ENCODE results near the gene DENND2A.
"Not testable (repeated sequence)": the region's sequence is repeated elsewhere in the genome, so short reads cannot be mapped to it uniquely, and the experiment has no call there.

The DENND2A gene

DNA sequence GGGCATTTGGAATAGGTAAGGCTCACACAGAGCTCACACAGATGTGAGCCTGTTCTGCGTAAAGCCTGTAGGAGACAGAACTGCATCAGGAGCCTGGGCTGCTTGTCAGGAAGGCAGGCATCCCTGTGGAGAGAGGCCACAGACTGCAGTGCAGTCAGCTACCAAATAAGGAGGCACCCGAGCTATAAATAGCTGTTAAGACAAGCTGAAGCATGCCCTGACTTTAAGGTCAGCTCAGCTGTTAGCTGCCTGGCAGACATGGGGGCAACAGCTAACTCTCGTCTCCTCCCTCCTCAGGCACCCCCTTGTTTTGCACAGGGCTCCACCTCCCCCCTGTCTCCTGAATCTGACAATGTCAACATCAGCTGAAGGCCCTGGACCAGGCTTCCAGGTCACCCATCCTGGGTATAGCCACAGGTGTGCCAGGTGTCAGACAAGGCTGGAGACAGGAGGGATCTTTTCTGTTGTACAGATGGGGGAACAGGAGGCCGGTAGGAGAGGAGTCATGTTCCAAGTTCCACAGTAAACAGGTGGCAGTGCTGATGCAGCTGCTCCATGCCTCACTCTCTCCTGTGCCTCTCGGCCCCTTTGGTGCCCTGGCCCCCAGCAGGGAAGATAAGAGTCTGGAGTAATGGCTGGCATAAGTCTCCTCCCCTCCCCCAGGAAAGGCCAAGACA, 133.7 kb downstream of the DENND2A start:
- no peak for DNase-seq (ENCODE audit: low read depth)

DNA sequence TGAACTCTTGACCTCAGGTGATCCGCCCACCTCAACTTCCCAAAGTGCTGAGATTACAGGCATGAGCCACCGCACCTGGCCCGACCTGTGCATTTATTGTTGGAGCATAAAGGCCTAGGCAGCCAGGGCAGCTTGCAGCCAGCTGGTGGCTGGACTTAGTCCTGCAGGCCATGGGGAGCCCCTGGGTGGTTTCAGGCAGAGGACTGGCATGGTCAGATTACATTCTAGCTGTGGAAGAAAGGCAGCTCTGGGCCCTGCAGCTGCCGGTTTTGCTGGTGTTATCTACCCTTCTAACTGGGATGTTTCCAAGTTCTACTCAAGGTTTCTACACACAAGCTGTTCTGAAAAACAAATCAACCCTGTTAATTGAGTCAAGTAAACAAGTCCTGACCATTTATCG, 138.6 kb downstream of the DENND2A start:
- no peak for DNase-seq (ENCODE audit: low read depth)

DNA sequence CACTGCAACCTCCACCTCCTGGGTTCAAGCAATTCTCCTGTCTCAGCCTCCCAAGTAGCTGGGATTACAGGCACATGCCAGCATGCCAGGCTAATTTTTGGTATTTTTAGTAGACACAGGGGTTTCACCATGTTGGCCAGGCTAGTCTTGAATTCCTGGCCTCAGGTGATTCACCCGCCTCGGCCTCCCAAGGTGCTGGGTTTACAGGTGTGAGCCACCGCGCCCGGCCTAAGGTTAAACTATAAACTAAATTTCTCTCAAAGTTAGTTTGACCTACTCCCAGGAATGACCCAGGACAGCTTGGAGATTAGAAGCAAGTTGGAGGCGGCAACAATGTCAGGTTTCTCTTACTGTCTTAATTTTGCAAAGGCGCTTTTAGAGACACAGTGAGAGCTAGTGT, 142.8 kb downstream of the DENND2A start:
- not testable (repeated sequence) for DNase-seq (ENCODE audit: low read depth)

DNA sequence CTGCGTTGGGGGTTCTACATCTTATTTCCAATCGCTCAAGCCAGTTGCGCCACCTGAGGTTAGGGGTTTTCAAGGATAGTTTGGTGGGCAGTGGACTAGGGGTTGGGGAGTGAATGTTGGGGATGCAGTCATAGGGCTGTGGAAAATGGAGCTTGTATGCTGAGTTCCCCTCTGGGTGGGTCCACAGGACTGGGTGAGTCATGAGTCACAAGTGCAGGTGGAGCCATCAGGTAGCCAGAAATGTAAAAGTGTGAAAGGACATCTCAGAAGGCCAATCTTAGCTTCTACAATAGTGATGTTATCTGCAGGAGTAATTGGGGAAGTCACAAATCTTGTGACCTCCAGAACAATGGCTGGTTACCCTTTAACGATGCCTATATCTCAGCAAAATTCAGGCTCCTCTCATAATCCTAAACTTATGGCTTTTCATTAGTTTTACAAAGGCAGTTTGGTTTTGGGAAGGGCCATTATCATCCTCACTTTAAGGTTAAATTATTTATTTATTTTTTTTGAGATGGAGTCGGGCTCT, 143.3 kb downstream of the DENND2A start:
- DNase-seq (ENCODE audit: low read depth), result no peak

DNA sequence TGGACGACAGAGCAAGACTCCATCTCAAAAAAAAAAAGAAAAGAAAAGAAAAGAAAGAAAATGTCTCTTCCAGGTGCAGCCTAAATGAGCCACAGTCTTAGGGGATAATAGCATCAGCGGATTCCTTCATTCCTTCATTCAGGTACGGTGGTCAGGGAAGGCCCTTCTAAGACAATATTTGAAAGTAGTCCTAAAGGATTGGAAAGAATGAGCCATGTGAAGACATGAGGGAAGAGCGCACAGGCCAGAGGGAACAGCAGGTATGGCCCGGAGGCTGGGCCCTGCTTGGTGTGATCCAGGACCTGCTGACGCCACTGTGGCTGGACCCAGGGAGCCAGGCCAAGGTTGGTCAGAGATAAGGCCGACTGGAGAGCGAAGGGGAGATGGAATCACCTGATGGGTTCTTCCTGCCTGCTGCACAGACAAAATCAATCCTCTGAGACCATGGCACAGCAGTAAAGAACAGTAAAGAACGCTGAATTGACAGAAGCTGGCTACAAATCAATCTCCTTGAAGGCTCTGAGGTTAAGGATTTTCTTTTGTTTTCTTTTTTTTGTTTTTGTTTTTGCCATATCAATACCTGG, 145.0 kb downstream of the DENND2A start:
- no peak for DNase-seq (ENCODE audit: low read depth)

DNA sequence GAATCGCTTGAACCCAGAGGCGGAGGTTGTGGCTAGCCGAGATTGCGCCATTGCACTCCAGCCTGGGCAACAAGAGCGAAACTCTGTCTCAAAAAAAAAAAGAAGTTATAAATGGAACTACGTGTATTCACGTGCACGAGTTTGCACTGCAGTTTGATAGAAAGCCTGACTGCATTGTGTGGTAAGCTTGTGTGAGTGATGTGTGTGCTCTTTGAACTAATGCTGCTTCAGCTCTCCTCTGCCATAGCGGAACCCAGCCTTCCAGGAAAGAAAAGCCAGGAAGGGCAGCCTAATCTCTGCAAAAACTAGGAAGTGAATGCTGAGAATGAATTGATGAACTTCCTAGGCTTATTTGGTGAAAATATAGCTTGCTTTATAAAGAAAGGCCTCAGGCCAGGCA, 145.7 kb downstream of the DENND2A start:
- DNase-seq (ENCODE audit: low read depth), result no peak

DNA sequence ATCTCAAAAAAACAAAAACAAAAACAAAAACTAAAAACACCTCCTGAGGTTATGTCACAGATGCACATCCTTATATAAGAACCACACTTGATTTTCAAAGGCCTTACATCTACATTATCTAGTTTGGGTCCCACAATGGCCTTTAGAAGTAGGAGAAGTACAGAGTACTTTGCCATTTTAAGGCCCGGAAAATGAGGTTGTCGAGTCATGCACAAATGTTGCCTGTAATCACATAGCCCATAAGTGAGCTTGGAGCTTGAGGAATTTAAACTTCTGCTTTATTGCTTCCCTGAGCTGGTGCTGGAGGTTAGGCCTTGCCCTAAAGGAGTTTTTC, 151.6 kb downstream of the DENND2A start:
- no peak for DNase-seq (ENCODE audit: low read depth)

DNA sequence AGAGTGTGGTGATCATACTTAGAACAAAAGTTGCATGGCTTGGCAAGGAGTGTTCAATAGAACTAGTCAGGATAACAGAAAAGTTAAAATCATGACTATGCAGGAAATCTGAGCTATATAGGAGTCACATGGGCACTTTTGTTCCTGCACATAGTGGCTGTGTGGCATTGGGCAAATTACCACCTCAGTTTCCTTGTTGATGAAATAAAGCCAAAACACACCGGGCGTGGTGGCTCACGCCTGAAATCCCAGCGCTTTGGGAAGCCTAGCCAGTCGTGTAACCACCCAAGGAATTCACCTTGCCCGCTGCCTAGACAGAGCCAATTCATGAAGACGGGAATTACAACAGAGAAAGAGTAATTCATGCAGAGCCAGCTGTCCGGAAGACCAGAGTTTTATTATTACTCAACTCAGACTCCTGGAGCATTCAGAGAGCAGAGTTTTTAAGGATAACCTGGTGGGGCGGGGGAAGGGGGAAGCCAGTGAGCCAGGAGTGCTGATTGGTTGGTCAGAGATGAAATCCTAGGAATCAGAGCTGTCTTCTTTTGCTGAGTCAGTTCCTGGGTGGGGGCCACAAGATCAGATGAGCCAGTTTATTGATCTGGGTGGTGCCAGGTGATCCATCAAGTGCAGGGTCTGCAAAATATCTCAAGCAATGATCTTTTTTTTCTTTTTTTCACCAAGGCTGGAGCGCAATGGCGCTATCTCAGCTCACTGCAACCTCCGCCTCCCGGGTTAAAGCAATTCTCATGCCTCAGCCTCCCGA, 154.9 kb downstream of the DENND2A start:
- DNase-seq (ENCODE audit: low read depth), result no peak

DNA sequence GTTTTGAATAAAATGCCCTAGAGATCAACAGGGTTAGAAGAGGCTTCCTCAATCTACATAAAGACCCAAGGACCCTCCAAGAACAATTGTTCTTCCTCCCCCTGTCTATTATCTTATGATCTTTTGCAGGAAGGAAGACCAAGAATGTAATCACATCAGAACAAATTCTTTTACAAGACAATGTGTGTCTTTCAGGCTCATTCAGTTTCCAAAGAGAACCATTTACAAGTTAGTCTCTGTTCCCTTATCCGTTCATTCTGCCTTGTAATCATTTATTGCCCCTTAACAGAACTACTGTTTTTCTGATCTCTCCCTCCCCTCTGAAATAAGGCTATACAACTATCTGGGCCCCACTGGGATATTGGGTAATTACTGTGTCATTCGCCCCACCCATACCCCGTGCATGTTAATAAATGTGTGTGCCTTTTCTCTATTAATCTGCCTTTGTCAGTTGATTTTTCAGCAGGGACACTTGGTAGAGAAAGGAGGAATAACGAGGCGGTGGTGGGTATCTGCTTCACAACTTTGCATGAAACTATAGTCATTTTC, 155.6 kb downstream of the DENND2A start:
- no peak for DNase-seq (ENCODE audit: low read depth)

DNA sequence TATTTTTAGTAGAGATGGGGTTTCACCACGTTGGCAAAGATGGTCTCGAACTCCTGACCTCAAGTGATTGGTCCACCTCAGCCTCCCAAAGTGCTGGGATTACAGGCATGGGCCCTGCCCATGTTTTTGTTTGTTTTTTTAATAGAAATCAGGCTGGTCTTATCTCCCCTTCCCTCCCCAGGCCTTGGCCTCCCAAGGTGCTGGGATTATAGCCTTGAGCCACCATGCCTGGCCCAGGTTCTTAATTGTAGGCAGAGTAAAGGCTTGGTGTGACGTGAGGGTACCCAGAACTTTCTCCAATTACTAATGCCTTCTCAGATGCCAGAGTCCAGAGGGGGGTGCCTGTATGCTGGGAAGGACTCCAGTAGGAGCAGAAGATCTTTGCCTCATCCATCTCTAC, 156.1 kb downstream of the DENND2A start:
- DNase-seq (ENCODE audit: low read depth), result no peak

DNA sequence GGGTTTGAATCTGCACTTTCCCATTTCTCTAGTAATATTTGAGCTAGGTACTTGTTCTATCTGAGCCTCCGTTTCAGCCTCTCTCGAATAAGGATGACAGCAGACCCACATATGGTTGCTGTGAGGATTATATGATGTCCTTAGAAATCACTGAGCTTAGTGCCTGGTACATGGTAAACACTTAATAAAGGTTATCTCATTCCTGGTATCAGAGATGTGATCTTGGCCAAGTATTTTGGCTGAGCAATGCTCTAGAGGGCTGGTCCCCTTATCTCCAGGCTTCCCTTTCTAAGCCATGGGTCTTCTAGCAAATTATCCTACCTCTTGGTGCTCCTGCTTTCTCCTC, 160.9 kb downstream of the DENND2A start:
- no peak for DNase-seq (ENCODE audit: low read depth)

DNA sequence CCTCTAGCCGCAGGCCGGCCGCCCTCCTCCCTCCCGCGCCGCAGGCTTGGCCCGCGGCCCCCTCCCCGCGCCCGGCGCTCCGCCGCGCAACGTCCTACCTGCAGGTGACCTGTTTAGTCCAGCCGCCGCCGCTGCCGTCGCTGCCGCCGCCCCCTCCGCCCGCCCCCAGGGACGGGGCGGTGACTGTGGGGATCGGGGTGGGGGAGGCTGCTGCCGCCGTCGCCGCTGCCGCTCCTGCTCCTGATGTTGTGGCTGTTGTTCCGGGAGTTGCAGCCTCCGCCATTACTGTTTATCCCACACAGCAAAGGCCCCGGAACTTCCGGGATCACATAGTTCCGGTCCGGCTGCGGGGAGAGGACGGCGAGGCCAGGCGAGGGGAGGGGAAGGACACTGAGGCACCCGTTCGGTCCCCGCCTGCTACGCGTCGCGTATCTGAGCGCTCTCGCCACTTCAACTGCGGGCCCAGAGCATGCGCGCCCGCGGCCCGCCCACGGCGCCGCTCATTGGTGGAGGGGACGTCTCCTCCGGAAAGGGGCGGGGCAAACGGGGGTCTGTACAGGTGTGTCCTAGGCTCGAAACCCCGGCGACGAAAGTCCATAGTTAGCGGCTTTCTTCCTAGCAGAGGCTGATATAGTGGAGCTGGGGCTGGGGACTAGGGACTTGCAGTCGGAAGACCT, 161.4 kb downstream of the DENND2A start, which contains the start of gene MKRN1:
TSS of gene MKRN1 (minus strand) at position 444 of the 677 bp plus-strand sequence. CDS start at position 283, 161 bp downstream.
- DNase-seq (ENCODE audit: low read depth), result peak; percentile 86

DNA sequence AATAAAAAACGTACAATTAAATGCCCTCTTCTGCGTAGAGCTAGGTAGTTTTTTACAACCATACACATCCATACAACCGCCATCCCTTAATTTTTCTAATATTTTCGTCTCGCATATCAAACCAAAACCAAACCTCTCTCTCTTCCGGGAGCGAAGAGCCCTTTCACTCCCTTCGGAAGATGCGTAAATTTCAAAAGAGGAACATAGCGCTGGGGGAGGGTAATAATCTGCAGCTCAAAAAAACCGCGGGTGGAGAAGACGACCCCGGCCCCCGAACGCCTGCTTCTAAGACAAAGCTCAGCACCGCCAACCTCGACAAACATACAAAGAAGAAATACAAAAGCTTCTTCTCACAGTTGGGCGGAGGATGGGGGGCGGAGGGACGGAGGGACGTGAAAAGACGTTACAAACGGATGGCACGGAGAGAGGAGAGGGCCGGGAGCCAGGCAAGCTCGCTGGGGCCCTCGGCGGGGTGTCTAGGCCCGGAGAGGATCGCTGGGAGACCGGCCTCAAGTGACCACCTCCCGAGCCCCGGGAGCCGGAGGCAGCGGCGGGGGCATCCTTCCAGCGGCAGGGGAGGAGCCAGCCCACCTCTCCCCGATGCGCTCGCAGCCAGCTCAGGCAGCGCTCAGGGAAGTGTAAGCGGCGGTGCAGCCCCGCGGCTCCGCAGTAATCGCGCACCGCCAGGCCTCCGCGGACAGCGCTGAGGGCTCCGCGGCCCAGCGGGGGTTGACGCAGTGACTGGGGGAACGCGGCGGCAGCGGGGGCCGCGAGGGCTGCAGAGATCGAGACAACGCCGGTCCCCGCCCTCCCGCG, 162.2 kb downstream of the DENND2A start:
- no peak for DNase-seq (ENCODE audit: low read depth)

DNA sequence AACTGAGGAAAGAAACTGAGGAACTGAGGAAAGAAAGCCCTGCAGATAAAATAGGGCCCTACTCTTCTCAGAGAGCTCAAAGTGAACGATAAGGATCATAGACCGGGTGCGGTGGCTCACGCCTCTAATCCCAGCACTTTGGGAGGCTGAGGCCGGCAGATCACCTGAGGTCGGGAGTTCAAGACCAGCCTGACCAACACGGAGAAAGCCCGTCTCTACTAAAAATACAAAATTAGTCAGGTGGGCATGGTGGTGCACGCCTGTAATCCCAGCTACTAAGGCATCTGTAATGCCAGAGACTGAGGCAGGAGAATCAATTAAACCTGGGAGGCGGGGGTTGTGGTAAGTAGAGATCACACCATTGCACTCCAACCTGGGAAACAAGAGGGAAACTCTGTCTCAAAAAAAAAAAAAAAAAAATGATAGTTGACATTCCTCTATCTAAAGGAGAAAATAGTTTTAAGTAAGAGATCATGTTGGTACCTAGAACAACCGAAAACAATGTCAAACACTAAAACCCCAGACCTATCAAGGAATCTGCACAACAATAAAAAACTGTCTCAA, 163.8 kb downstream of the DENND2A start:
- DNase-seq (ENCODE audit: low read depth), result no peak

DNA sequence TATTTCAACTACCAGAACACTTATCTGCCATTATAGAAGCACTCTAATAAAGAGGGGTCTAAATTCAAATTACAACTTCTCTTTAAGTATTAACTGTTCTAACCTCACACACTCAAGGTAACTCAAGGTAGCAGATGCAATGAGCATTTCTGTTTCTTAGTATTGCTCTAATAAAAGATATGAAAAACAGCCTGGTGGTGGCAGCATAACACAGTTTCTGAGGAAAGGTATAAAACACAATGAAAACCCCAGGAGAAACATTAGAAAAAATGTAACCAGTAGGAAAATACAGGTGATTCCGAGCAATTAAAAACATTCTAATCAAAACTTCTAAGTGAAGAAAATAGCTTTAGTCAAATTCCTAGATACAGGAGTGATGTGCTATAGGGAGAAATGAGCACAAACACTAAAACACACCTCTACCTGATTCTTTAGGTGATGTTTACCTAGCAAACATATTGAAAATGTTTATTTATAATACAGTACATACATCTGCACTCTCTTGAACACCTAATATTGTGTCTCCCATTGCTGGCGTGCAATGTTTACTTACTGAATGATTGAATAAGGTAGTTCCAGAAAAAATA, 164.8 kb downstream of the DENND2A start:
- DNase-seq (ENCODE audit: low read depth), result peak; percentile 30
